Activated naive CD4-positive, alpha-beta T cell treated with anti-CD3 and anti-CD28 coated beads, Interleukin-2, amount 50 U/mL, for 72 hours (primary cell): ENCODE data around the gene CDK18. TPM values are rescaled to one million over a fixed set of nuclear protein-coding genes. Genes with fewer than 3 reads are reported as not detected.
A peak's percentile ranks its signal among the peaks of the same experiment; 100 is the strongest.

Source experiments
- ATAC-seq, 2 donors: fragments of 150-1000 bp; cut with Tn5 transposase; 2 replicates each; pipeline ENCODE4 v1.10.0; 2021; ENCODE audit warnings: mild to moderate bottlenecking in 2 of 2, moderate library complexity in 2 of 2
- DNase-seq, 2 donors: peaks; one replicate each; pipeline ENCODE4 v3.0.0; 2021 to 2022; ENCODE audit warnings: low spot score in 2 of 2
- H3K27ac Mint-ChIP-seq, 2 donors: one replicate each; pipeline ENCODE4 v1.8.0; 2022; ENCODE audit warnings: mild to moderate bottlenecking in 2 of 2, mixed read lengths in 2 of 2
- H3K36me3 Mint-ChIP-seq, 2 donors: one replicate each; pipeline ENCODE4 v1.8.0; 2022; ENCODE audit warnings: mixed read lengths in 2 of 2
- H3K9me3 Mint-ChIP-seq, 2 donors: one replicate each; pipeline ENCODE4 v1.8.0; 2022; ENCODE audit warnings: mixed read lengths in 2 of 2
- total RNA-seq, 2 donors: library from RNA; stranded (reverse); gene quantifications; one replicate each; pipeline ENCODE4 v1.2.3, GENCODE V29; 2022

The CDK18 gene
- total RNA-seq, result 1 to 10 TPM; 5.9 to 7.9 TPM

DNA sequence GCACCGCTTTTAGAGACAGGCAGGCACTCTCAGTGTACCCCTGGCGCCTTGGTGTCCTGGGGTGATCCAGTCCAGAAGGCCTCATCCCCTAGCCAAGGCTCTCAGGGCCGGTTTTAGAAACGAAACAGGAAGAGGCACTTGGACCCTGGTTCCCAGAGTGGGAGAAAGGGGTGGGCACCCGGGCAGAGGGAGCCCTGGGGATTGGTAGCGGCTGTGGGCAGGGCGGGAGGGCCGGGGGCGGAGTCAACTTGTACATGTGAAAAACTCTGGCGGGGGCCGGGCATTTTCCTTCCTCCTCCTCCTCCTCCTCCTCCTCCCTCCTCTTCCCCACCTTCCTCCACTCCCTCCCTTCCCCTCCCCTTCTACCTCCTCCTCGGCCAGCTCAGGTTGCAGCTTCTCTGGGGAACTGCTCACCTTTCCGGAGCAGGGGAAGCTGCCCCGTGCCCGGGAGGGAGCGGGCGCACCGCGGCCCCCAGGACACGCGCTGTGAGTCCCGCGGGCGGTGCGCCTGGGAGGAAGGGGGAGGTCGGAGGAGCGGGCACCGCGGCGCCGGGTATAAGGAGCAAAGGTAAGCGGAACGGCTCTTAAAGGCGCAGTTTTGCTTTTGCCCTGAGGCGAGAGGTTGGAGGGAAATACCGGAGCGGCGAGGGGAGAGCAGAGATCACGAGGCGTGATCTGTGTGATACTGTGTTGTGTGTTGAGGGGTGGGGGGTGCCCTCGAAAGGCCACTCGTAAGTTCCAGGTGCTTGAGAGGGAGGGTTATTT is at the start of gene CDK18:
Gene CDK18, plus strand, starts transcription at position 359 of the 765 bp plus-strand sequence. CDS start 18,499 bp downstream, outside the sequence.
- peak within 1 kb of the TSS in 1 of 2 donors; percentile 53 for H3K27ac Mint-ChIP-seq
- no peaks in the 10 kb centered on the region for H3K9me3 Mint-ChIP-seq
- H3K36me3 Mint-ChIP-seq, result no peaks in the 10 kb centered on the region
- ATAC-seq (peak; percentile 71 to 77), DNase-seq (peak in 1 of 2 donors; percentile 45)

DNA sequence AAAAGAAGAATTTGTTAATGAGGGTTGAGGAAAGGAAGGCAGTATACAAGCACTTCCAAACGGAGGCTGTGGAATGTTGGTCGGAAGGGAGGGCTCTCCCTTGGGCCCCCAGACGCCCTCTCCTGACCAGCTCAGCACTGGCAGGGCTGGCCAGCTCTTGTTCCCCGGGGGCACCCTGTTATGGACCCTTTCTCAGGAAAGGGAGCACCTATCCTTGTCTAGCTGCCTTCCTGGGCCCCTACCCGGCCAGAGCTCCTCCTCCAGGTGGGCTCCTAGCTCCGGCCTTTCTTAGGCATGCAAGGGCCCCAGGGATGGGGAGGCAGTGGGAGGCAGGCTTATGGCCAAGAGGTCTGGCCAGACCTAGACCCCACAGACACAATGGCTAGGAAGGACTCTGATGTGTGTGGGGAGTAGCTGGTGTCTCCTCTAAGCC is 49.5 kb upstream of the CDK18 start:
- H3K36me3 Mint-ChIP-seq, result peaks cover 0 to 8% of the 10 kb centered on the region in 2 donors
- no peak for ATAC-seq
- no peaks in the 10 kb centered on the region for H3K9me3 Mint-ChIP-seq
- no peak overlapping the region for H3K27ac Mint-ChIP-seq
- no peak for DNase-seq

- no peak for ATAC-seq
- no peak for DNase-seq
- H3K36me3 Mint-ChIP-seq, result peaks cover 0 to 8% of the 10 kb centered on the region in 2 donors
- H3K27ac Mint-ChIP-seq, result peak within 1 kb of the TSS in 1 of 2 donors; percentile 3
- no peaks in the 10 kb centered on the region for H3K9me3 Mint-ChIP-seq
Measured at GRCh38 chr1:205455581-205456382, 48.7 kb upstream of the CDK18 start, which contains the start of gene BLACAT1. Gene BLACAT1, minus strand, starts transcription at chr1:205456045.

- Mint-ChIP-seq H3K9me3 (no peaks in the 10 kb centered on the region), H3K36me3 (peaks cover 0 to 8% of the 10 kb centered on the region in 2 donors), H3K27ac (no peak overlapping the region)
- DNase-seq (no peak), ATAC-seq (peak in 1 of 2 donors; percentile 34)
Measured at GRCh38 chr1:205456383-205456867, 48.0 kb upstream of the CDK18 start.

- DNase-seq (no peak), ATAC-seq (peak; percentile 26 to 46)
- H3K27ac Mint-ChIP-seq, result no peak overlapping the region
- H3K36me3 Mint-ChIP-seq, result peaks cover 0 to 8% of the 10 kb centered on the region in 2 donors
- H3K9me3 Mint-ChIP-seq, result no peaks in the 10 kb centered on the region
Measured at GRCh38 chr1:205456868-205457745, 47.4 kb upstream of the CDK18 start.

- Mint-ChIP-seq H3K36me3 (peaks cover 0 to 8% of the 10 kb centered on the region in 2 donors), H3K9me3 (no peaks in the 10 kb centered on the region), H3K27ac (no peak overlapping the region)
- ATAC-seq (peak in 1 of 2 donors; percentile 52), DNase-seq (no peak)
Measured at GRCh38 chr1:205458777-205459566, 45.5 kb upstream of the CDK18 start.

GRCh38 chr1:205465392-205465791 is 39.1 kb upstream of the CDK18 start:
- no peaks in the 10 kb centered on the region for H3K36me3 Mint-ChIP-seq
- ATAC-seq, result no peak
- H3K9me3 Mint-ChIP-seq, result no peaks in the 10 kb centered on the region
- H3K27ac Mint-ChIP-seq, result no peak overlapping the region
- no peak for DNase-seq

DNA sequence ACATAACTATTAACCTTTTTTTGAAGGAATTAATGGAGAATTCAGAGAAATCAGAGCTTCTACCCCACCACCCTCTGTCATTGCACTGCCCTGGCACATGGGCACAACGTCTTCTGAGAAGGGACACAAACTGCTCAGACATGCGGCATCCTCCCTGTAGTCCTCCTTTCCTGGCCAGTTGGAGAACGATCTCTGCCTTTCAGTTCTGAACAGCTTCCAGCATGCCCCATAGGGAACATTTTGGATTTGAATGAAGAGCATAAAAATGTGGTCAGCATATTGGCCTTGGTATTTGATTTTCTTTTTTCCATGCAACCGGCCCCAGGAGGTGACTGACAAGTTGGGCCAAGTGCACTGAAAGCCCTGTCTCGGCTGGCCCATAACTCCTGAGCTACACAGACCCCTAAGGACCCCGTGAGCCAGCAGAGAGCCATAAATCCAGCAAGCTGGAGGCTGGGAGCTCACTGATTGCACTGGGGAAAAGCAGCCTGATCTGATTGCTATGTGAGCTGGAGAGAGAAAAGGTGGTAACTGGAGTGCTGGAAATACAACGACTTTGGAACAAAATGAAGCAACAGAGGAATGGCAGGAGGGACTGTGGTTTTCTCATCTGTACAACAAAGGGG is 37.8 kb upstream of the CDK18 start:
- no peaks in the 10 kb centered on the region for H3K9me3 Mint-ChIP-seq
- no peak overlapping the region for H3K27ac Mint-ChIP-seq
- DNase-seq (no peak), ATAC-seq (no peak)
- H3K36me3 Mint-ChIP-seq, result no peaks in the 10 kb centered on the region

DNA sequence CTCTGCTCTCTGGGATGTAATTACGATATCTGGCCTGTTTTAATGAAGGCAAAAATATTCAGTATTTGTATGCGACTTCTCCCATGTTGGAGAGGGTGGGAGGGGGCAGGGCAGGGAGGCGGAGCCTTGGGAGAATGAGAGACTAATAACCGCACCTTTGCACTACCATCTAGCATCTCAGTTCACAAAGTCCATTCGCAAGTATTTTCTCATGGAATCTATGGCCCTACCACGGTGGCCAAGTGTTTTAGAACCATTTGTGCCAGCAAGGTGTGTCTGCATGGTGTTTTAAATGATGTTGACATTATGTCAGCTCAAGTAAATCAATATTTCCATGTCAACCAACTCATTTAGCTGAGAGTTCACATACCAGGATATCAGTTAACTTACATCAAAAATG is 34.3 kb upstream of the CDK18 start:
- no peak for DNase-seq
- Mint-ChIP-seq H3K9me3 (peaks cover 6 to 7% of the 10 kb centered on the region in 2 donors), H3K36me3 (peaks cover 7 to 8% of the 10 kb centered on the region in 2 donors), H3K27ac (no peak overlapping the region)
- ATAC-seq, result no peak

DNA sequence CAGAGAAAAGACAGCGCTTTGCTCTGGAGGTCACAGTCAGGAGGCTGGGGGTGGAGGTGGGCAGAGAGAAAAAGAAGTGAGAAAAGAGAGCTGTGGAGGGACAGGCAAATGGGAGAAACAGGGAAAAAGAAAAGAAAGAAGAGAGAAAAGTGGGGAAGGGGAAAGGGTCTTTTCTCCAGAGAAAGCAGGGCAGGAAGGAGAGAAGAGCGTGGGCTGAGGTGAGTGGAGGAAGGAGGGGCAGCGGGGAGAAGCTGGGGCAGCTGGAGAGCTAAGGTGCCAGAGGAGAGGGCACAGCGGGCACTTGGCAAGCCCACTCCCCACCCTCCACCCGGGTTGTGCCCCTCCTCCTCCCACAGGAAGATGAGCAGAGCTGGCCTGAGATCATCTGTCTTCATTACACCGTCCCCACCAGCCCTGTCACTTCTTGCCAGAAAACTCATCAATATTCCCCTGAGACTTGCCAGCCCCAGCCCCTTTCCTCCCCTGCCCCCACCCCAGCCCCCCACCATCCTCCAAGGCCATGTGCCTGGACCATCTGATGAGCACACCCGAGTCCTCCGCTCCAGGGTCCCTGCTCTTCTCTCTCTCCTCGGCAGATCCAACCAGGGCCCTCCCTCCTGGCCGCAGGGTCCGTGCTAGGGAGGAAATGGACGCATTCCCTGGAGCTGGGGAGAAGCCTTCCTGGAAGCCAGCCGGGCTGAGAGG is 31.6 kb upstream of the CDK18 start:
- Mint-ChIP-seq H3K36me3 (peaks cover 10% of the 10 kb centered on the region in 2 donors), H3K9me3 (peaks cover 12 to 17% of the 10 kb centered on the region in 2 donors), H3K27ac (no peak overlapping the region)
- no peak for ATAC-seq
- DNase-seq, result no peak

- H3K27ac Mint-ChIP-seq, result no peak overlapping the region
- no peak for ATAC-seq
- H3K9me3 Mint-ChIP-seq, result peaks cover 12 to 17% of the 10 kb centered on the region in 2 donors
Measured at GRCh38 chr1:205473475-205473874, 31.0 kb upstream of the CDK18 start.

DNA sequence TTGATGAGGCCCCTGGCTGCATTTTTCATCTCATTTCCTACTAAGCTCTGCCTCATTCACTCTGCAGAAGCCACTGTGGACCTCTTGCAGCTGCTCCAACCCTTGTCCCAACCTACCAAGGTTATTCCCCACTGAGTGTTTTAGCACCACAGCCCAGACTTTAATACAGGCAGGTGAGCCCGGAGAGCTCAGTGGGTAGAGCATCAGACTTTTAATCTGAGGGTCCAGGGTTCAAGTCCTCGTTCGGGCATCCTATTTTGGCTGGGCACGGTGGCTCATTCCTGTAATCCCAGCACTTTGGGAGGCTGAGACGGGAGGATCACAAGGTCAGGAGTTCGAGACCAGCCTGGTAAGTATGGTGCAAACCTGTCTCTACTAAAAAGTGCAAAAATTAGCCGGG is 30.5 kb upstream of the CDK18 start:
- no peak overlapping the region for H3K27ac Mint-ChIP-seq
- H3K9me3 Mint-ChIP-seq, result peaks cover 12 to 17% of the 10 kb centered on the region in 2 donors
- DNase-seq (no peak), ATAC-seq (no peak)
- peaks cover 10% of the 10 kb centered on the region in 2 donors for H3K36me3 Mint-ChIP-seq

More at GRCh38 chr1:205473475-205473874, 31.0 kb upstream of the CDK18 start:
- peaks cover 10% of the 10 kb centered on the region in 2 donors for H3K36me3 Mint-ChIP-seq
- no peak for DNase-seq

GRCh38 chr1:205474571-205474970 is 29.9 kb upstream of the CDK18 start:
- H3K9me3 Mint-ChIP-seq, result peaks cover 12 to 17% of the 10 kb centered on the region in 2 donors
- no peak for DNase-seq

DNA sequence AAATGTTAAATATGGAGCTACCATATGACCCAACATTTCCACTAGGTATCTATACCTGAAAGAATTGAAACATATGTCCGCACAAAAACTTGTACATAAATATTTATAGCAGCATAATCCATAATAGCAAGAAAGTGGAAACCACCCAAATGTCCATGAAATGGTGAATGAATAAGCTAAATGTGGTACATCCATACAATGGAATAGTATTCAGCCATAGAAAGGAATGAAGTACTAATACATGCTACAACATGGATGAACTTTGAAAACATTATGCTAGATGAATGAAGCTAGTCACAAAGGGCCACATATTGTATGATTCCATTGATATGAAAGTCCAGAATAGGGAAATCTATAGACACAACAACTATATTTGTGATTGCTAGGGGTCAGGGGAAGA is 28.6 kb upstream of the CDK18 start:
- no peak for DNase-seq

More at GRCh38 chr1:205474571-205474970, 29.9 kb upstream of the CDK18 start:
- peaks cover 10% of the 10 kb centered on the region in 2 donors for H3K36me3 Mint-ChIP-seq
- no peak for ATAC-seq
- no peak overlapping the region for H3K27ac Mint-ChIP-seq

More for the DNA sequence above, 28.6 kb upstream of the CDK18 start:
- Mint-ChIP-seq H3K27ac (no peak overlapping the region), H3K36me3 (peaks cover 10% of the 10 kb centered on the region in 2 donors), H3K9me3 (peaks cover 12 to 17% of the 10 kb centered on the region in 2 donors)
- no peak for ATAC-seq
